ENCODE results near the gene RAP2C. TPM values are rescaled to one million over a fixed set of nuclear protein-coding genes. Genes with fewer than 3 reads are reported as not detected.

The RAP2C gene
- total RNA-seq, 1 donor from 2014 or later: 49.8 TPM

GRCh38 chrX:132180929-132181328 lies 38.3 kb downstream of the RAP2C start:
- no peak for TF ChIP-seq CTCF (IDR thresholded peaks at IDR 0.05)
- H3K27ac Mint-ChIP-seq: no peak overlapping the region
- no peak for ATAC-seq (ENCODE audit: low read depth)
- no peak overlapping the region for H3K4me3 Mint-ChIP-seq
- DNase-seq: no peak
- intact Hi-C loops (cut with micrococcal nuclease): no loop called here
- ChIA-PET POLR2A (no interaction called here), CTCF (no interaction called here)
- H3K27me3 Mint-ChIP-seq: no peaks in the 10 kb centered on the region
- no peaks in the 10 kb centered on the region for H3K9me3 Mint-ChIP-seq
- no peaks in the 10 kb centered on the region for H3K36me3 Mint-ChIP-seq (ENCODE audit: low read depth)
- H3K4me1 Mint-ChIP-seq: no peaks in the 10 kb centered on the region

GRCh38 chrX:132173647-132174046 lies 45.6 kb downstream of the RAP2C start:
- H3K27ac Mint-ChIP-seq: no peak overlapping the region

GRCh38 chrX:132171881-132172280 lies 47.4 kb downstream of the RAP2C start:
- no peak overlapping the region for H3K27ac Mint-ChIP-seq
- no peaks in the 10 kb centered on the region for H3K36me3 Mint-ChIP-seq (ENCODE audit: low read depth)
- CTCF ChIA-PET: no interaction called here
- POLR2A ChIA-PET: no interaction called here
- no peaks in the 10 kb centered on the region for H3K27me3 Mint-ChIP-seq
- no peaks in the 10 kb centered on the region for H3K9me3 Mint-ChIP-seq
- intact Hi-C loops (cut with micrococcal nuclease): no loop called here
- DNase-seq (no peak), ATAC-seq (ENCODE audit: low read depth) (no peak)
- no peak for TF ChIP-seq CTCF (IDR thresholded peaks at IDR 0.05)
- no peaks in the 10 kb centered on the region for H3K4me1 Mint-ChIP-seq
- no peak overlapping the region for H3K4me3 Mint-ChIP-seq

More at GRCh38 chrX:132173647-132174046, 45.6 kb downstream of the RAP2C start:
- H3K4me3 Mint-ChIP-seq: no peak overlapping the region
- H3K4me1 Mint-ChIP-seq: no peaks in the 10 kb centered on the region
- no peaks in the 10 kb centered on the region for H3K9me3 Mint-ChIP-seq
- no peaks in the 10 kb centered on the region for H3K36me3 Mint-ChIP-seq (ENCODE audit: low read depth)
- DNase-seq: no peak
- intact Hi-C loops (cut with micrococcal nuclease): no loop called here
- H3K27me3 Mint-ChIP-seq: no peaks in the 10 kb centered on the region
- TF ChIP-seq CTCF (IDR thresholded peaks at IDR 0.05): no peak
- CTCF ChIA-PET: no interaction called here
- no peak for ATAC-seq (ENCODE audit: low read depth)
- POLR2A ChIA-PET: no interaction called here

GRCh38 chrX:132171478-132171877 lies 47.8 kb downstream of the RAP2C start:
- no peak for TF ChIP-seq CTCF (IDR thresholded peaks at IDR 0.05)
- ATAC-seq (ENCODE audit: low read depth) (no peak), DNase-seq (no peak)
- Mint-ChIP-seq H3K4me3 (no peak overlapping the region), H3K9me3 (no peaks in the 10 kb centered on the region), H3K36me3 (ENCODE audit: low read depth) (no peaks in the 10 kb centered on the region), H3K27ac (no peak overlapping the region), H3K27me3 (no peaks in the 10 kb centered on the region), H3K4me1 (no peaks in the 10 kb centered on the region)
- POLR2A ChIA-PET: no interaction called here
- CTCF ChIA-PET: no interaction called here
- intact Hi-C loops (cut with micrococcal nuclease): no loop called here

- no peak overlapping the region for H3K27ac Mint-ChIP-seq
- intact Hi-C loops (cut with micrococcal nuclease): no loop called here
Observed at GRCh38 chrX:132169554-132169953, 49.7 kb downstream of the RAP2C start.

More at GRCh38 chrX:132169554-132169953, 49.7 kb downstream of the RAP2C start:
- no peaks in the 10 kb centered on the region for H3K4me1 Mint-ChIP-seq
- H3K36me3 Mint-ChIP-seq (ENCODE audit: low read depth): no peaks in the 10 kb centered on the region
- POLR2A ChIA-PET: no interaction called here
- H3K27me3 Mint-ChIP-seq: no peaks in the 10 kb centered on the region
- no peak for ATAC-seq (ENCODE audit: low read depth)
- no peak for TF ChIP-seq CTCF (IDR thresholded peaks at IDR 0.05)
- CTCF ChIA-PET: no interaction called here
- no peak for DNase-seq
- no peaks in the 10 kb centered on the region for H3K9me3 Mint-ChIP-seq
- H3K4me3 Mint-ChIP-seq: no peak overlapping the region
